Measurements from ENCODE around the gene HOMER2.
"Not testable (repeated sequence)": the region's sequence is repeated elsewhere in the genome, so short reads cannot be mapped to it uniquely, and the experiment has no call there.

The HOMER2 gene

GRCh38 chr15:82952158-82953081 is at the start of gene HOMER2:
HOMER2 (minus strand) TSS chr15:82952720; CDS start chr15:82952535, 185 bp downstream.
- DNase-seq, result peak; percentile 76

- DNase-seq, result not testable (repeated sequence)
Observed at GRCh38 chr15:83000672-83001031, 48.1 kb upstream of the HOMER2 start.

GRCh38 chr15:82999905-83000671 is 47.6 kb upstream of the HOMER2 start:
- DNase-seq, result peak; percentile 59

GRCh38 chr15:82999426-82999825 is 46.9 kb upstream of the HOMER2 start:
- no peak for DNase-seq

GRCh38 chr15:82995938-82996337 is 43.4 kb upstream of the HOMER2 start:
- DNase-seq, result no peak

DNA sequence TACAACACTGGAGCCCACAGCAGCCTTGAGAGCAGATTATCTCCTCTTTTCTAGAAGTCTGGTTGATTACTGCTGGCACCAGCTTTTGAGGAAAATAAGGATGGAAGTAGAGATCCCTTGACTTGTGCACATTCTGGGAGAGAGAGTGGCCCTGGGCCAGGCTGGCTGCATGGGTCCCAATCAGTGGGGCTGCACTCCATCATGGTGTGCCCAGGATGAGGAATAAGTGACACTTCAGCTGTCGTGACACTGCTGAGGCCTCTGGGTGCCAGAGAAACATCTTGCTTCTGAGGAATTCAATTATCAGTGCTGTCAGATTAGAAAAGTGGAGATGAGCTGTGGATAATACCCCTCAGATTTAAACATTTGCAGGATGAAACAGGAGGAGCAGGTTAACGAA is 42.6 kb upstream of the HOMER2 start:
- DNase-seq, result no peak

GRCh38 chr15:82993144-82993543 is 40.6 kb upstream of the HOMER2 start:
- DNase-seq, result no peak

- DNase-seq, result no peak
Observed at GRCh38 chr15:82992436-82992998, 40.0 kb upstream of the HOMER2 start.

GRCh38 chr15:82986442-82986780 is 33.9 kb upstream of the HOMER2 start:
- DNase-seq, result peak; percentile 14

DNA sequence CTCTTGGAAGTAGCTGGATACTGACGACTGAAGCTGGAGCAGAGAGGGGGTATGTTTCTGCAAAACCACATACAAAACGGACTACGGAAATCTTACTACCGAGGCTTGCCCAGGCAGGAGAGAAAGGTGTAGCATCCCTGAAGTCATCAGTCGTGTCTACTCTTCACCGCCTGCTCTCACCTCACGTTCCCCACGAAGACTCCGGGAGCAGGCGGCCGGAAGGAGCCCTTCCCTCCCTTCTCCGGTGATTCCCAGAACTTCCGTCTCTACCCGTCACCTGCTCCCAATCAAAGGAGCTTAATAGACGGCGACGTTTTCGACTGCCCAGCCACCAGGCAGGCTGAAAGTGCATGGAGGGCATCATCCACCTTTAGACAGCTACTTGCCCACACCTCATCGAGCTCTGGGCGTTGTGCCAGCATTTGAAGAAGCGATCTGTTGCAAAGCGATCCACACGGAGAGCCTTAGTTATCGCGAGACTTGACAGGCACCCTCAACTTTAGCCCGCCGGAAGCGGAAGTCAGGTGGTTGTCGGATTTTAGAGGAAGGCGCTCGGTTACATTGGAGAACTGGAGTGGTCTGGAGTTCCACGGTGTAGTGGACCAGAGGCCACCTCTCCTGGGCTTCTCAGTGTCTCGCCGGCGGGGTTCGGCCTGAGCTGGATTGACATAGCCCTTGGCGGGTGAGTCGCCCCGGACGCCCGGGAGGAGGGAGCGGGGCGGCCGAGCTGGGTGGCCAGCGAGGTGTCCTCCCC is 33.3 kb upstream of the HOMER2 start, which contains the start of gene RAMAC:
Gene RAMAC, plus strand, starts transcription at position 523 of the 754 bp plus-strand sequence. CDS start 2,809 bp downstream, outside the sequence.
- peak; percentile 97 for DNase-seq

DNA sequence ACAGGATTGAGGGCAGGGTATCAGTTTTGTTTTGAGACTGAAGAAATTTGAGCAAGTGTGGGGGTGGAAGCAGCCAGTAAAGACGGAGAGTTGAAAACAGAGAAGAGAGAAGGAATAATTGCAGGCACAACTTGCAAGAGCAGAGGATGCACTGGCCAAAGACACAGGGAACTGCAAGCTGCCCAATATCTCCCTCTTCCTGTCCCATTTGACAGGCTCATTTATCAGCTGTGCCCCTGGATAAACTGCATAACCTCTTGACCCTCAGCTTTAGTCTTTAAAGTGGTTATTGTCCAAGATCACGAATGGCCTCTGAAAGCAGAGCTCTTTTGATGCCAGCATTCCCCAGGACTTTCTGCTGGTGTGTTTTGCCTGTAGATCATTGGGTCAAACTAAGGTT is 28.5 kb upstream of the HOMER2 start:
- no peak for DNase-seq

- DNase-seq, result no peak
Observed at GRCh38 chr15:82979726-82980125, 27.2 kb upstream of the HOMER2 start.

- DNase-seq, result no peak
Observed at GRCh38 chr15:82978438-82978837, 25.9 kb upstream of the HOMER2 start.

DNA sequence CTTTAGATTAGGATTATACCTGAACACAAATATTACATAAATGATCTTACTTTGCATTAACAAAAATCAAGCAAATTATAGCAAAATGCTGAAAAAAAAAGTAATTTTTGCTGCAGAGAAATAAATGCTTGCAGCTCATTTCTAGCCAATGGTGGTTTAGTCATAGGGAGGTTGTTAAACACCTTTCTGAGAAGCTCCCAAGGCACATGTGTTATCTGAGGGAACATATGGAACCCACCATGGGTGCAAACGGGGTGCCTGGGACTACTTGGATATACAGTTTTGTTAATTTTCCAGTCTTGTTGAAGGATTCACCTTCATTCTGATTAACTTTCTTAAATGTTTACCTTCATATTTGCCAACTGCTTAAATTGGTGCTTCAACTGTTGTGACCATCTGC is 24.6 kb upstream of the HOMER2 start:
- DNase-seq, result no peak

GRCh38 chr15:82972990-82973389 is 20.5 kb upstream of the HOMER2 start:
- DNase-seq, result peak; percentile 65

GRCh38 chr15:82971218-82971984 is 18.9 kb upstream of the HOMER2 start:
- DNase-seq, result no peak

GRCh38 chr15:82970696-82971095 is 18.2 kb upstream of the HOMER2 start:
- DNase-seq, result no peak

- DNase-seq, result no peak
Observed at GRCh38 chr15:82970078-82970686, 17.7 kb upstream of the HOMER2 start.

DNA sequence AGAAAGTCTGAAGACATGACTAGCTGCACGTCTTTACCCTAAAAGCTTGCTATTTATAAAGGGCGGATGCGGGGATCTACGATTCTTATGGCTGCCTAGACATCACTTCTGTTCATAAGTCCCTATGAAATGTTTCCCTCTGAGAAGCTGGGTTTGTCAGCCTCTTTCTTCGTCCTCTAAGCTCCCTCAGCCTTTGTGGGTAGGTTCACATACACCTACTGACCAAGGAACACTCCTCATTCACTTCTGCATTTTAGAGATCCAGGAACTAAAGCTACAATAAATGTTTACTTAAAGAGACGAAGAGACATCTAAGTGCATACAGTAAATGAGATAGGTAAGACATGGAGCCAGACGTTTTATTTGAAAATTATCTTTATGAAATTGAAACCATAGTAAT is 16.8 kb upstream of the HOMER2 start:
- no peak for DNase-seq

- no peak for DNase-seq
Observed at GRCh38 chr15:82968066-82968465, 15.5 kb upstream of the HOMER2 start.

GRCh38 chr15:82966671-82967071 is 14.2 kb upstream of the HOMER2 start:
- DNase-seq, result no peak

DNA sequence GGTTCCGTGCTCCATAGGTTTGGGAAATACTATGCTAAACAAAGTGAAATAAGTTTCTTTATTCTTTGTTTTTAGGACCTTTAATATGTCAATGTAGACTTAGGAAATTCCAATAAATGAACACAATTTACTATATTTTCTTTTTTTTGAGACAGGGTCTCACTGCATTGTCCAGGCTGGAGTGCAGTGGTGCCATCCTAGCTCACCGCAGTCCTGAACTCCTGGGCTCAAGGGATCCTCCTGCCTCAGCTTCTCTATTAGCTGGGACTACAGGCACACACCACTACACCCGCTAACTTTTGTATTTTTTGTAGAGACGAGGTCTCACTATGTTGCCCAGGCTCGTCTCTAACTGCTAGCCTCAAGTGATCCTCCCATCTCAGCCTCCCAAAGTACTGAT is 12.4 kb upstream of the HOMER2 start:
- DNase-seq, result no peak

Measured in RPMI8226 (cell line).